Stimulated activated CD4-positive, alpha-beta T cell treated with anti-CD3 and anti-CD28 coated beads, TNF-alpha, amount 100 ng/mL, for 48 hours (primary cell): ENCODE data around the gene AGAP2.
"Not testable (repeated sequence)": the region's sequence is repeated elsewhere in the genome, so short reads cannot be mapped to it uniquely, and the experiment has no call there.

Experiments
- DNase-seq, 3 donors: peaks; one replicate each; pipeline ENCODE4 v3.0.0-alpha.2; 2020; ENCODE audit warnings: low read depth in 3 of 3

The AGAP2 gene

DNA sequence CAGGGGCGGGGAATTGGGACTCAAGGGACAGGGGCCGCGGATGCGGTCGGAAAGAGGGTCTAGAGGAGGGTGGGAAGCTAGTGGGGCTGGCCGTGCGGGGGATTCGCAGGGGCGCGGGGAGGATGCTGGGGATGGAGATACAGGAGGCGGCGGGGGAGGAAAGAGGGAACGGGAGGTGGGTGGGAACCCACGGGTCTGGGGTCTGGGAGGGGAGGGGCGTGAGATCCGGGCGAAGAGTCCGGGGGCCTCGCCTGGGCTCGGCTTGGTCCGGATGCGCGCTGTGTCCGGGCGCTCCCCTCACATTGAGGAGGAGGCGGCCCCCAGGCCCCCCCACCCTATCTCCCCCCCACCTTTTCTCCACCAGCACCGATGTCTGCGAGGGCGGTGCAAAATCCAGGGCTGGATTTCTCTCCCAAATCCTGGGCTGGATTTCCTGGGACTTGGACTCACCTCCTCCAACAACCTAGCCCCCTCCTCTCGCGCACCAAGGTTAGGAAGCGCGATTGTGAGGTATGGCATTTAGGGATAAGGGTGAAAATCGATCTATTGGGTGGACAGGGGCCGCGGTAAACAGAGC is at the start of gene AGAP2:
Gene AGAP2 (minus strand): TSS at position 82 of the 577 bp plus-strand sequence. CDS start 496 bp downstream, outside the sequence.
- no peak for DNase-seq

DNA sequence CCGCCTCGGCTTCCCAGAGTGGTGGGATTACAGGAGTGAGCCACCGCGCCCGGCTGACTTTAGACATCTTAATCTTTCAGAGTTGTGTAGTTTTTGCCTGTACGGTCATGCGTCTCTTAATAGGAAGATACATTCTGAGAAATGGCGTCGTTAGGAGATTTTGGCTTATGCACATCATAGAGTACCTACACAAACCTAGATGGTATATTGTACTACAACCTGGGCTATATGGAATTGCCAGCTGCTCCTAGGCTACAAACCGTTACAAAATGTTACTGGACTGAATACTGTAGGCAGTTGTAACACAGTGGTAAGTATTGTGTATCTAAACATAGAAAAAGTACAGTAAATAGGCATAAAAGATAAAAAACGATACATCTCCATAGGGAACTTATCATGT is 45.3 kb upstream of the AGAP2 start:
- no peak for DNase-seq

DNA sequence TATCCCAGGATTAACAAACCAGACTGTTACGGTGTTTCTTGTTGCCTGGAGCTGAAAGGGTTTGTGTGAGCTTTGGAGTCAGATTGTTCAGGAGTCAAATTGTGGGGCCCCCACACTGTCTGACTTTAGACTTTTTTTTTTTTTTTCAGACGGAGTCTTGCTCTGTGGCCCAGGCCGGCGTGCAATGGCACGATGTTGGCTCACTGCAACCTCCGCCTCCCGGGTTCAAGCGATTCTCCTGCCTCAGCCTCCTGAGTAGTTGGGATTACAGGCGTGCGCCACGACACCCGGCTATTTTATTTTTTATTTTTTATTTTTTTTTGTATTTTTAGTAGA is 44.9 kb upstream of the AGAP2 start:
- no peak for DNase-seq

DNA sequence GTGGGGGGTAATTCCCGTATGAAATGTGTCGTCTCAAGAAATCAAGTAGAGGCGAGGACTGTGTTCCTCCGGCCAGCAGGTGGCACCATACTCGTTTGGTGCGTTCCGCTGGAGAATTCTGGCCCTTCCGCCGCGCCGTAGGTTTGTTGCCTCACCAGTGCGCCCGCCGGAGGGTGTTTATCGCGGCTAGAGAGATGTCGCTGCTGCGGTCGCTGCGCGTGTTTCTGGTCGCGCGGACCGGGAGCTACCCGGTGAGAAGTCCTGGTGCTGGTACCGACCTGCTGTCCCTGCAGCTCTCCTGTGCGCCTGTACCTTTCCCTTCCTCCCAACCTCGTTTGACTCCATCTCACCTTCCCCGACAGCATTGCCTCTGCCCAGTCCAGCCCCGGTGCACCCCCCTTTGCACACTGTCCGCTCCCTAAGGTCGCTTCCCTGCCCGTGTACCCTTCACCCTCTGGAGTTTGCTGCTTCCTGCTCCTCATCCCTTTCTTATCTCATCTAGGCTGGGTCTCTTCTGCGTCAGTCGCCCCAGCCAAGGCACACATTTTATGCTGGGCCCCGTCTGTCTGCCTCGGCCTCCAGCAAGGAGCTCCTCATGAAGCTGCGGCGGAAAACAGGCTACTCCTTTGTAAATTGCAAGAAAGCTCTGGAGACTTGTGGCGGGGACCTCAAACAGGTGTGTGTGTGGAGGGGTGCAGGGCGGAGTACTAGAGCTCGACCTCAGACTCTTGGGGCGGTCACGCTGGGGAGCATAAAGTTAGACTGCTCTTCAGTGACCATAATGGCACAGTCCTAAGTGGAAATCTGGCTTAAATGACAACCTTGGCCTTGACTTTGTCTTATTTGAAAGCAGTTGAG is 44.3 kb upstream of the AGAP2 start, which contains the start of gene TSFM:
Gene TSFM (plus strand): TSS at position 180 of the 858 bp plus-strand sequence. CDS start 15 bp downstream, at position 195.
- DNase-seq, result peak; percentile 92 to 99 (median 97)

DNA sequence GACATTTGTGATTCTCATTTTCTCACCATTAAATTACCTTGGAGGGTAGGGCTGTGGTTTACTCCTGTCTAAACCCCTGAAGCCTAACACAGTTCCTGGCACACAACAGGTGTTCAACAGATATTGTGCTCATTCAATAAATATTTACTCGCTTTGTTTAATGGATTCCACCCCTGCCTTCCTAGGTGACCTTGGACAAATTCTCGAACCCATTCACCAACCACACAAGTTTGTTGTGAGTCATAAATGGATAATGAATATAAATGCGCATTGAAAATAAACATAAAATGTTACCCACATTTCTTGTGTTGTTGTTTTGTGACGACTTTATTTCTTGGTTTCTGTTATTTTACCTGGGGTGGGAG is 43.7 kb upstream of the AGAP2 start:
- DNase-seq, result no peak

DNA sequence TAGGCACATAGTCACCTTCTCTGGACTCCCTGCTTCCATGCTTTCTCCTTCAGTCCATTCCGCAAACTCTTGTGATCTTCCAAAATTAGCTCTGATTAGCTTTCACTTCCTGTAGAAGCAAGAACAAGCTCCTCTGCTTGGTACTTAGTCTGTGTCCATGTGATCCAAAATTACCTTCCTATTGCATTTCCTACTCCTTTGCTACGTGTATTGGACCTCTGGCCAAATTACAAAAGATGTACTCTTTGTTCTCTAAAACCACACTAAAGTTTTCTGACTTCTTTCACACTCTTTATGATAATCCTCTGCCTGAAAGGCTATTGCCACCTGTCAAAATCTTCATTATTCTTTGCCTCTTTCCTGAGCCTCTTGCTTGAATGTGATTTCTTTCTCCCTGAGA is 43.3 kb upstream of the AGAP2 start:
- DNase-seq, result no peak

DNA sequence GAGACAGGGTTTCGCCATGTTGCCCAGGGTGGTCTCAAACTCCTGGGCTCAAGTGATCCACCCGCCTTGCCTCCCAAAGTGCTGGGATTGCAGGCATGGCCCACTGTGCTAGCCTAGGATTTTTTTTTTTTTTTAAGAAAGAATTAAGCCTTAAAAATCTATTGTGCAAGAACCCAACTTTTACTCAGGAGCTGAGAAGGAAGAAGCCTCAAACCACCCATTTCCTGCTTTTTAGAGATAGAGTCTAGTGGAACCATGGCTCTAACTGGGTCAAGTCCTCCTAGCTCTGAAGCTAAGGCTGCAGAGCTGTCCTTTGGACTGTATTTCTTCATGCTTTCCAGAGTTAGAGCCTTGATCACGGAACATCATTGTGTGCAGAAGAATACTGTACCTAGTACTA is 42.7 kb upstream of the AGAP2 start:
- no peak for DNase-seq

DNA sequence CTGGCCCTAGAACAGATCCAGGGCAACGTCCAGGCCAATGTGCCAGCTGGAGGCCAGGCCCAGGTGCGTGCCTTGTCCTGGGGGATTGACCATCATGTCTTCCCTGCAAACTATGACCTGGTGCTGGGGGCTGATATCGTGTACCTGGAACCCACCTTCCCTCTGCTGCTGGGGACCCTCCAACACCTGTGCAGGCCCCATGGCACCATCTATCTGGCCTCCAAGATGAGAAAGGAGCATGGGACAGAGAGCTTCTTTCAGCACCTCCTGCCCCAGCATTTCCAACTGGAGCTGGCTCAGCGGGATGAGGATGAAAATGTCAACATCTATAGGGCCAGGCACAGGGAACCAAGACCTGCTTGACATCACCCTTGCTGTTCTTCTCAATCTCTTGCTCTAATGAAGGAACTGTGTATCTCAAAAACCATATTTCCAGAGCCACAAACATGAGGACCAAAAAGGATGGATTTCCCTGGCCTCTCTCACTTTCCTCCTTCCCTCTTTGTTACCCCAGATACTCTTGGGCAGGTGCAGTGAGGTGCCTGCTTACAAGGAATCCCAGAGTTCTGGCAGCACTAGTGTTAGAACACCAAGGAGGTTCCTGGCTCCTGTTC is 41.8 kb upstream of the AGAP2 start:
- no peak for DNase-seq

DNA sequence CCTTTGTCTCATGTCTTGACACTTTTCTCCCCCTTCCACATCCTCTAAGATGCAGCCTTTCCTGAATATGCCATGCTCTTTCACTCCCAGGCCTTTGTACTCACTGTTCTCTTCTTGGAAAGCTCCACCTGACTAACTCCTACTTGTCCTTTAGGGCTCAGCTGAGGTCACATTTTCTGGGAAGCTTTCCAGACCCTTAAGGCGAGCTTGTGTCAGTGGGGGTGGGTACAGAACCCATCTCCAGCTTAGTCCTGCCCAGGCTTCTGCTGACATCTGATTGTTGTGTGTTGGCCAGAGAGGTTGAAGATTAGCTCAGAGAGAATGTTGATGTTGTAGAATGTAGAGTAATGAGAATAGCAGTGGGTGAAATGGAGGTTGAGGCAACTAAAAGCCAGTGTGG is 41.2 kb upstream of the AGAP2 start:
- DNase-seq, result no peak

DNA sequence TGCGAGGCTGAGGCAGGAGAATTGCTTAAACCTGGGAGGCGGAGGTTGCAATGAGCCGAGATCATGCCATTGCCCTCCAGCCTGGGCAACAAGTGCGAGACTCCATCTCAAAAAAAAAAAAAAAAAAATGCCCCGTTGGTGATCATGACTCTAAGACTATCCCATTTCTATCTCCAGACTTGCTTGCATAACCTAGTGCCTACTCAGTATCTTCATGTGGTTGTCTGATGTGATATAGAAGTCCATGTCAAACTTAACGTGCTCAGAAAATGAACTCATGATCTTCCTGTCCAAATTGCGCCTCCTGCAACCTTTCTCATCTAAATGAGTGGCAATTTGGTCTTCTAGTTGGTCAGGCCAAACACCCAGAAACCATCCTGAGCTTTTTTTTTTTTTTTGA is 39.4 kb upstream of the AGAP2 start:
- DNase-seq, result no peak

DNA sequence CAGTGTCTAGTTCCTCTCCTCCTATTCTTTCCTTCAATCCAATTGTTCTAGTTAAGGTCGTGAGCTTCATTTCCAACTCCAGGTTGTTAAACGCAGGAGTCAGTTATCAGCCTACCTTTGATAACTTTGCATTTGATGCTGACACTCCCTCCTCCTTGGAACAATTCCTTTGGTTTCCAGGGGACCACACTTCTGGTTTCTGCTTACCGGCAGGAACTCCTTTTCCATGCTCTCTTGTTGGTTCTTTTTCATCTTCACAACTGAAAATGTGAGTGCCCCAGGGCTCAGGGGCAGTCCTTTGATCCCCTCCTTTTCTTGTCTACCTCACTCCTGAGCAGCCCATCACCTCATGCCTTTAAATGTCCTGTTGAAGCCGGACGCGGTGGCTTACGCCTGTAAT is 38.8 kb upstream of the AGAP2 start:
- no peak for DNase-seq

DNA sequence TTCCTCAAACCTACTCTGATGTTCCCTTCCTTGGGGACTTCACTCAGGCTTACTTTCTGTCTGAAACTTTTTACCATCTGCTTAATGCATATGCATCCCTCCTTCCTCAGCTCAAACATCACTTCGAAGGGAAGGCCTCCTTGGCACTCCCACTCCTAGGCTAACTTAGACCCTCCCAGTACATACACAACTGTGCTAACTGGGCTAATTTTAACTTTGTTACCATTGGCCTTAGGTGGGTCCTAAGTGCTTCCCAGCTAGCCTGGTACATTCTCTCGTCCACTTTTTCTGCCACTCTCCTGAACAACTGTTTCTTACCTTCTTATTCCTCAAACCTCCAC is 37.7 kb upstream of the AGAP2 start:
- no peak for DNase-seq

DNA sequence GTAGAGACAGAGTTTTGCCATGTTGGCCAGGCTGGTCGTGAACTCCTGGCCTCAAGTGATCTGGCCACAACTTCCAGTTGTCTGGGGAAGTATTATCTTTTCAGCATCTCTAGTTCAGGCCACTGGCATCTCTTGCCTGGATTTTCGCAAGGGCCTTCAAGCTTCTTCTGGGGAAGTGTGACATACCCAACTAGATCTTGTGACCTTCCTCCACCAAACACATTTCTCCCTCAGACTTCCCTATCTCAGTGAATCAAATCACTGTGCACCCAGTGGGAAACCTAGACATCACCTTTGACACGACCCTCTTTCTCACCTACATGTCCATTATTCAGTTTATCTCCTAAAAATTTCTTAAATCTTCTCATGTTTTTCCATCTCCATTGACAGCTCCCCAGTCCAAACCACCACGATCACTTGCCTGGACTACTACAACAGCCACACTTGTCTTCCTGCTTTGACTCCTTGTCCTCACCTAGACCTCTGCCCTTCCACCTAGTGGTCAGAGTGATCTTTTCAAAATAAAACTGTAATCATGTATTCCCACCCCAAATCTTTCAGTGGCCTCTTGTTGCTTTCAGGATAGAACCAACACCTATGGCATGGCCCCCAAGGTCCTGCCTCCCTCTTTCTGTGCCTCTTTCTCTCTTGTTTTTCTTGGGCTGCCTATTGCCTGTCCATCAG is 37.2 kb upstream of the AGAP2 start:
- no peak for DNase-seq

DNA sequence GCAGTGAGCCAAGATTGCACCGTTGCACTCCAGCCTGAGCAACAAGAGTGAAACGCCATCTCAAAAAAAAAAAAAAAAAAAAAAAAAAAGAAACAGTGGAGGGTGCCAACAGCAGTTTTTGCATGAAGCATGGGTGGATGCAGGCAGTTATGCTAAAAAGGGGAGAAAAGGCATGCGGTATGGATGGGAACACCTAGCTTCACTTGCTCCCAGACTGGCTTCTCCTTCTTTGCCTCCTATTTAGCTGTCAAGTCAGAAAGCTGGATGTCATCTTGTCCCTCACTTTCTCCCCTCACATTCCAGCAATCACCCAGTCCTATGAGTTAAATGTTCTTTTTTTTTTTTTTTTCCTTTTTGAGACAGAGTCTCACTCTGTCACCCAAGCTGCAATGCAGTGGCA is 36.5 kb upstream of the AGAP2 start:
- DNase-seq, result no peak

DNA sequence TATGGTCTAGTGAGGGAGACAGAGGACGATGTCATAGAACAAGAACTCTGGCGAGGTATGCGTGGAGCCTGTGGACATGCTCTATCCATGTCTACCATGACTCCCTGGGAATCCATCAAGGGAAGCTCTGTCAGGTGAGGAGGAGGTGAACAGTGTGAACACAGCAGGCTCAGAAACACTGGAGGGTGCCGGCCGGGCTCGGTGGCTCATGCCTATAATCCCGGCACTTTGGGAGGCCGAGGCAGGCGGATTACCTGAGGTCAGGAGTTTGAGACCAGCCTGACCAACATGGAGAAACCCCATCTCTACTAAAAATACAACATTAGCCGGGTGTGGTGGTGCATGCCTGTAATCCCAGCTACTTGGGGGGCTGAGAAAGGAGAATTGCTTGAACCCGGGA is 36.1 kb upstream of the AGAP2 start:
- DNase-seq, result not testable (repeated sequence)

DNA sequence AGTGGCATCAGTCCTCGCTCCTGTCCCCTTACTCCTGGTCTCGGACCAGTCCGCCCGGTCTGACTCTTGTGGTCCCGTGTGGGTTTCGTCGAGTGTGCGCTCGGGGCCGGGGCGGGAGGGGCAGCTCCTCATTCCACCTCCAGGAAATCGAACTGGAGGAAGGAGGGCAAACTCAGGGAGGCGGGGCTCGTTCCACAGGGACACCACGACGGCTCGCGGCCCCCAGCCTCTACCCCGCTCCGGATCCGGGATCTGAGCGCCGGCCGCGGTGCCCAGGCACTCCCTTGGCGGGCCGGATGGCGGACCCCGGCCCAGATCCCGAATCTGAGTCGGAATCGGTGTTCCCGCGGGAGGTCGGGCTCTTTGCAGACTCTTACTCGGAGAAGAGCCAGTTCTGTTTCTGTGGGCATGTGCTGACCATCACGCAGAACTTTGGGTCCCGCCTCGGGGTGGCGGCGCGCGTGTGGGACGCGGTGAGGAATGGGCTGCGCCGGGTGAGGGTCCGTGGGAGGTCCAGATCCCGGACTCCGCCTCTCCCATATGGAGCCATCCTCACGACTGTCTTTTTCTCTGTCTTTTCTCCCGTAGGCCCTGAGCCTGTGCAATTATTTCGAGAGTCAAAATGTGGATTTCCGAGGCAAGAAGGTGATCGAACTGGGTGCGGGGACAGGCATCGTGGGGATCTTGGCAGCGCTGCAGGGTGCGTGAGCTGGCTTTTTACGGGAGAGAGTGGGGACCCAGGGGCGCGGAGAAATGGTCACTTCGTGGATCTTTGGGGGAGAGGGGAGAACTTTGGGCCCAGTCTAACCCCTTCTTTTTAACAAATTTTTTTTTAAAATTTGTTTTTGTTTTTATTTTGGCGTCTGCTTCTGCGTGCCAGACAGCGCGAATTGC is 34.1 kb upstream of the AGAP2 start, which contains the start of gene EEF1AKMT3:
Gene EEF1AKMT3 (plus strand): TSS at position 186 of the 894 bp plus-strand sequence. CDS start 111 bp downstream, at position 297.
- no peak for DNase-seq

DNA sequence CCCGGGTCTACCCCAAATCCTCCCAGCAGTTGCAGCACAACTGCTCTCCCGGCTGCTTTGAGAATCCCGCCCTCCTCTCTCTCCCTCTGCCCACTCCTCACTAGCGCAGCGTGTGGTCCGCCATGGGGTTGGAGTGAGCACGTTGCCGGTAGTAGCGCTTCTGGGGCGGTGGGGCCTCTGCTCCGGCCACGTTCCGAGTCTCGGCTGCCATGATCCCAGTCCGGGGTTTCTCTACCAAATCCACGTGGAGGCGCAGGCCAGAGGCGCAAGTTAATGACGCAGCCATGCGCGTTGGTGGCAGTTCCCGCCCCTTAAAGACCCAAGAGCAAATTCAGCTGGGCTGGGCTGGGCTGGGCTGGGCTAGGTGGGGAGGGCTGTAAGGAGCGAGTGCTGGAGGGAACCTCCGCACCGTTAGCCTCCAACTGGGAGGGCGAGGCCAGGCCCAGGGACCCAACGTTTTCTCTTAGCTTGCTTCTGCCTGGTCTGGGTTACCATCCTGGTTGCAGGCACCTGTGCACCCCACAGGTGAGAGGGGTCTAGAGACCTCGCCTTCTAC is 33.4 kb upstream of the AGAP2 start, which contains the start of gene METTL1:
Gene METTL1 (minus strand): TSS at position 233 of the 556 bp plus-strand sequence. CDS start 22 bp downstream, at position 211.
- peak; percentile 91 to 92 (median 92) for DNase-seq

DNA sequence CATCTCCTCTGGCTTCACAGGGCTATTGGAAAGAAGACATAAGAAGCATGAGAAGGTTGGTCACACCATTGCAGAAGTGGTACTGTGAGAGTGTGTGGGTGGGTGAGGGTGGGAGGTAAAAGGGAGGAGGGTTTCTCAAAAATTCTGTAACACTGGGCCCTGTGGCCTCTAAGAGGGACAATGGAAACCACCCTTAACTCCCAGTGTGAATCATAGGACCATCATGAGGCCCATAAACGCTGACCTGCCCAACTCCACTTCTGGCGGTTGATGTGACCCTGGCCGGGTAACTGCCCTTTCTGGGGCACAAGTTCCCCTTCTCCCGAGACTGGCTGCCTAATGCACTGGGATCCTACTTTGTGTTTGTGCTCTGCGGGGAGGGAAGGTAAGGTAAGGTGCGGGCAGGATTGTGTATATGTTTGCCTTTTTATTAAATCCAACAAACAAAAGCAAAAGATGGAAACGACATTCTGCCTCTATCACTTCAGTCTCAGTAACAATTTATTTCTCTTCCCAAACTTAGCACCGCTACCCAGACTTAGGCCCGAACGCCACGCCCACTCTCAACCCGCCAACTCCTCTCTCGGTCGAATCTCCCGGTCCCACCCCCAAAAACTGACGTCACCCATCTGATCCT is 32.8 kb upstream of the AGAP2 start:
- peak; percentile 79 to 95 (median 83) for DNase-seq

DNA sequence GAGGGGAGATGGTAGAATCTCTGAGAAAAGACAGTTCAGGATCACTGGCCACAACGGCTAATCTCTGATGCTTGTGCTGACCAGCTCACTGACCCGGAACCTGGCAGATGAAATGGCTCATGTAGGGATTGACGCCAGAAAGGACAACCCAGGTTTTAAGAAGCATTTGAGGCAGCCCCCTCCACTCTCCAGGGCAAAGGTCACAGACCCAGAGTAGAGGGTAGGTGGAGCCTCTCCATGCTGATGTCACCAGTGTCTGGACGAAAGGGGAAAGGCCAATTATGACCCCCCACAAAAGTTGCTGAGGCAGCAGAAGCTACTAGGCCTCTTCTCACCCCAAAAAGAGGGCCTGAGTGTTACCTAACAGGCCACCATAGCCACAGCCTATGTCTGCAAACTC is 32.2 kb upstream of the AGAP2 start:
- no peak for DNase-seq

DNA sequence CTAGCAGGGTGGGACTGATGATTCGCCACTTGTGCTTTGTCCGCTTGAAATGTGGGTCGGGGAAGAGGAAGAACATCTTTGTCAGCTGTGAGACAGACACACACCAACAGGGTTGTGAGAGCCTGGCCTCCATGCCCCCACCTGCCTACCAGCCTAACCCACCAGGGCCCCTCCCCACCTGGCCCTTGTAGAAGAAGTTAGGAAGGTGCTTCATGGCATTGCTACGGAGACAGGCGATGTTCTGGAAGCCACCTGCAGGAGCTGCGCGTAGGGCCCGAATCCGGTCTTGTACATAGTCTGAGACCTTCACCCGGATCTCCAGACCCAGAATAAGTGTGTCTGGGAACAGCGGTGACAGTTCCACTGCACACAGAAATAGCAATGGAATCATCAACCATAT is 31.1 kb upstream of the AGAP2 start:
- DNase-seq, result no peak
